ENCODE measurements around the gene MDFI. TPM values are rescaled to one million over a fixed set of nuclear protein-coding genes. Genes with fewer than 3 reads are reported as not detected.
A peak's percentile ranks its signal among the peaks of the same experiment; 100 is the strongest.

The MDFI gene, protein sequence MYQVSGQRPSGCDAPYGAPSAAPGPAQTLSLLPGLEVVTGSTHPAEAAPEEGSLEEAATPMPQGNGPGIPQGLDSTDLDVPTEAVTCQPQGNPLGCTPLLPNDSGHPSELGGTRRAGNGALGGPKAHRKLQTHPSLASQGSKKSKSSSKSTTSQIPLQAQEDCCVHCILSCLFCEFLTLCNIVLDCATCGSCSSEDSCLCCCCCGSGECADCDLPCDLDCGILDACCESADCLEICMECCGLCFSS
- total RNA-seq (1 to 10 TPM in 6 of 9 donors, under 1 TPM in 3; 0.35 to 9.3 (median 2.2) TPM), polyA plus RNA-seq (1 to 10 TPM in 1 of 2 donors, under 1 TPM in 1; 0.76 to 2.9 TPM)
- long read RNA-seq, donor 1 = 0 reads
- long read RNA-seq, donor 2 = 0 reads
- long read RNA-seq, donor 3, partial matches to known transcripts = 0 of 1 reads
- long read RNA-seq, donor 3, other reads (novel, unspliced or antisense) = 0 of 1 reads

DNA sequence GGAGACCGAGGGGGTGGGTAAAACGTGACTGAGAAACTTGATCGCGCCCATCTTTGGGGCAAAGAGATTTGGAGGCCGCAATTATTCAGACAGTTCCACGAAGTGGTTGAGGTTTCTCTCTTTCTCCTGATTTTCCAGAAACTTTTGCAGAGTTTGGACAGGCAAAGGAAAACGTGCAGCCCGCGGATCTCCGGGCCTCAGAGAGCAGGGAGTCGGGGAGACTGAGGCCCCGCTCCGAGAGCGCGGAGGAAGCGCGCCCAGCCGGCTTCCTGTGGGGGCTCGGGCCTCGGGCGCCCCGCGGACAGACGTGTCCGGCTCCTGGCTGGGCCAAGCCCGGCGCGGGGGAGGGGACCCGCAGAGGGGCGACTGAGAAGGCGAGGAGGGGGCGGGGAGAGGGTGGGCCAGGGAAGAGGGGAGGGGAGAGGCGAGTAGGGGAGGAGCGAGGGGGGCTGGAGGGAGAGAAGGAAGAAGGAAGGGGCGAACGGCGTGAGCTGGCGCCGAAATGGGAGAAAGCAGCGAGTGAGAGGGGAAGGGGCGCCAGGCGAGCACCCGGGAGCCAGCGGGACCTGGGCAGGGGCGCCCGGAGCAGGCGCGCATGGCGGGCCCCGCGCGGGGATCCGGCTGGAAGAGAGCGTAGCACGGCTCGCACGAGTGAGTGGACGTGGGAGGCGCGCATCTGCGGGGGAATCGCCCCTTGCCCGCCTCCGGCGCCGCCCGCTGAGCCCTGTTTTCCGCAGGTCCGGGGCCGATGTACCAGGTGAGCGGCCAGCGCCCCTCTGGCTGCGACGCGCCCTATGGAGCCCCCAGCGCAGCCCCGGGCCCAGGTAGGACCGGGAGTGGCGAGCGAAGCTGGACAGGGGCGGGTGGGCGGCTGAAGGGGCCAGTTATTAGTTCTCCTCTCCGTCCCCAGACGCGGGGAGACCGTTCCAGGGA, at the start of gene MDFI:
MDFI (plus strand) TSS at position 467 of the 933 bp plus-strand sequence; CDS start at position 749, 282 bp downstream.
- Histone ChIP-seq H3K4me1 (peaks cover 4 to 30% (median 20%) of the 10 kb centered on the region in 12 donors), H3K27ac (peak within 1 kb of the TSS in 5 of 12 donors; percentile 6 to 58 (median 46)), H3K4me3 (peak within 1 kb of the TSS; percentile 3 to 64 (median 50)), H3K36me3 (no peaks in the 10 kb centered on the region), H3K27me3 (peaks cover 12 to 34% (median 28%) of the 10 kb centered on the region in 9 donors), H3K9me3 (no peaks in the 10 kb centered on the region)
- intact Hi-C loops (cut with DNase I) = no loop called here
- no peak for TF ChIP-seq POLR2A (IDR thresholded peaks at IDR 0.05)
- TF ChIP-seq CTCF (IDR thresholded peaks at IDR 0.05) = no peak
- WGBS, 4 donors = 1 to 2% (median 2%) methylated on average over 54 to 86 of the region's 86 CpGs
- DNase-seq = peak in 2 of 5 donors; percentile 23 to 37
- ATAC-seq = peak in 2 of 4 donors; percentile 4 to 30

DNA sequence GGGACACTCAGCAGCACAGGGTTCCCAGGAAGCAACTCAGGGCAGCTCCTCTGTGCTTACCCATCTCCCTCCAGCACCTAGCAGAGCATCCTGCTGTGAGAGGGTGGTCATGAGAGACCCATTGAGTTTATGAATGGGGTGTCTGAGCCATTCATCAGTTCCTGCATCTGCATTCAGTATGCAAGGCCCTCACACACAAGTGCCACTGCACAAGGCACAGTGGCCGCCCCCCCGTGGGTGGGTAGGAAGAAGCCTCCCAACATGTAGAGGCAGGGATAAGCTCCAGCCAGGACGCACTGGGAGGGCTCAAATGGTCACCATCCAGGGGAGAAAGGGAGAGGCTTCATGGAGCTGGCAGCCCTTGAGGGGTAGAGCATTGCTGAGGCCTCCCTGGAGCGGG, 49.0 kb upstream of the MDFI start:
- ATAC-seq = no peak
- no peaks in the 10 kb centered on the region for H3K27me3 ChIP-seq
- no peak for DNase-seq
- peaks cover 0 to 60% (median 23%) of the 10 kb centered on the region in 9 donors for H3K36me3 ChIP-seq
- intact Hi-C loops (cut with DNase I) = loop anchor here in 1 of 10 donors (2.0 kb wide), 1 partner anchor 220 kb away; no protein-coding TSS in a partner anchor
- TF ChIP-seq CTCF (IDR thresholded peaks at IDR 0.05) (no peak), POLR2A (IDR thresholded peaks at IDR 0.05) (no peak)
- H3K27ac ChIP-seq = no peak overlapping the region
- no peak overlapping the region for H3K4me3 ChIP-seq
- H3K9me3 ChIP-seq = no peaks in the 10 kb centered on the region
- H3K4me1 ChIP-seq = peaks cover 0 to 13% (median under 1%) of the 10 kb centered on the region in 12 donors
- 80 to 89% (median 87%) methylated on average over 1 to 4 of the region's 4 CpGs for WGBS, 4 donors

DNA sequence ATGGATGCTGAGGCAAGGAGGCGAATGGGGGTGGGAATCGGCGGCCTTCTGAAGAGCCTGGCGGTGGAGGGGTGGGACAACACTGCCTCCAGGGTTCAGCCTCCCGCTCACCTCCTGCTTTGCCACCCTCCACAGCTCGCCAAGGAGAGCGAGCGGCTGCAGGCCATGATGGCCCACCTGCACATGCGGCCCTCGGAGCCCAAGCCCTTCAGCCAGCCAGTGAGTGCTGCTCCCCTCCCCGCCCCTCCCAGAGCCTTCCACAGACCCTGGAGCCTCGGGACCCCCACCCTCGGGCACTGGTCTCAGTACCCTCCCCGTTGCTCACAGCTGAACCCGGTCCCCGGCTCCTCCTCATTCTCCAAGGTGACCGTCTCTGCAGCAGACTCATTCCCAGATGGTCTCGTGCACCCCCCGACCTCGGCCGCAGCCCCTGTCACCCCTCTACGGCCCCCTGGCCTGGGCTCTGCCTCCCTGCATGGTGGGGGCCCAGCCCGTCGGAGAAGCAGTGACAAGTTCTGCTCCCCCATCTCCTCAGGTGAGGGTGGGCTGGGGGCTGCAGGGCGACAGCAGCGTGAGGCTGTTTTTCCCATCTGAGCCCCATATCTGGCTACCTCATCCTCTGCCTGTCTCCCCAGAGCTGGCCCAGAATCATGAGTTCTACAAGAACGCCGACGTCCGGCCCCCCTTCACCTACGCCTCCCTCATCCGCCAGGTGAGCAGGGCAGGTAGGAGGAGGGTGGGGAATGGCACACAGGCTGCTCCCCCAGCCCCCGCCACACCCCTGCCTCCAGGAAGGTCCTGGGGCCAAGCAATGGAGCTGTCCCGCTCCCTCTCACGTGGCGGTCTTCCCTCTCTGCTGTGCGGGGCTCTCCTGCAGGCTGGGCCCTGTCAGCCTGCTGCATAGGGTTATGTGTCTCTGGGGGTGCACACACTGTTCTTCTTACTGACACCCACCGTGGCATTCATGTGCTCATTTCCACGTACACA, 48.3 kb upstream of the MDFI start:
- 89 to 94% (median 91%) methylated on average over 38 to 39 of the region's 39 CpGs for WGBS, 4 donors
- DNase-seq = no peak
- Histone ChIP-seq H3K9me3 (no peaks in the 10 kb centered on the region), H3K36me3 (peaks cover 0 to 60% (median 23%) of the 10 kb centered on the region in 9 donors), H3K27ac (no peak overlapping the region), H3K27me3 (no peaks in the 10 kb centered on the region), H3K4me1 (peaks cover 0 to 6% (median 0%) of the 10 kb centered on the region in 12 donors), H3K4me3 (no peak overlapping the region)
- intact Hi-C loops (cut with DNase I) = loop anchor here in 8 of 10 donors (2.0 to 5.0 kb wide), 7 partner anchors 127 to 223 kb away; no protein-coding TSS in a partner anchor
- no peak for TF ChIP-seq CTCF (IDR thresholded peaks at IDR 0.05)
- no peak for ATAC-seq
